GM20000 (cell line): ENCODE data around the gene ANKRD44.
A peak's percentile ranks its signal among the peaks of the same experiment; 100 is the strongest.

Experiments
- DNase-seq: peaks from one replicate; pipeline ENCODE4 v3.0.0; 2012; ENCODE audit warnings: low spot score
- CTCF ChIP-seq: IDR thresholded peaks from 2 replicates; pipeline ENCODE4 v1.5.1; 2012; ENCODE audit warnings: mild to moderate bottlenecking, control low read depth; ENCODE audit errors: extremely low read depth, missing control alignments

ANKRD44 gene

GRCh38 chr2:197286805-197287595 lies 23.6 kb downstream of the ANKRD44 start:
- peak; percentile 71 for DNase-seq

GRCh38 chr2:197285361-197285760 lies 25.2 kb downstream of the ANKRD44 start:
- TF ChIP-seq CTCF: no peak
- no peak for DNase-seq

More at GRCh38 chr2:197286805-197287595, 23.6 kb downstream of the ANKRD44 start:
- no peak for TF ChIP-seq CTCF

- no peak for TF ChIP-seq CTCF
- DNase-seq: no peak
Observed at GRCh38 chr2:197284956-197285355, 25.6 kb downstream of the ANKRD44 start.

- no peak for DNase-seq
- no peak for TF ChIP-seq CTCF
Observed at GRCh38 chr2:197281421-197281820, 29.2 kb downstream of the ANKRD44 start.

GRCh38 chr2:197280015-197280702 lies 30.4 kb downstream of the ANKRD44 start:
- DNase-seq: no peak

GRCh38 chr2:197278799-197279763 lies 31.5 kb downstream of the ANKRD44 start:
- TF ChIP-seq CTCF: no peak
- no peak for DNase-seq

More at GRCh38 chr2:197280015-197280702, 30.4 kb downstream of the ANKRD44 start:
- no peak for TF ChIP-seq CTCF
